ENCODE data around the gene PLXND1.
"Not testable (repeated sequence)": the region's sequence is repeated elsewhere in the genome, so short reads cannot be mapped to it uniquely, and the experiment has no call there.

PLXND1 gene

GRCh38 chr3:129606636-129607390 is at the start of gene PLXND1:
Gene PLXND1 (minus strand): TSS chr3:129606676. CDS start chr3:129606639, 37 bp downstream.
- DNase-seq (ENCODE audit: low read depth, low spot score): peak; percentile 86

DNA sequence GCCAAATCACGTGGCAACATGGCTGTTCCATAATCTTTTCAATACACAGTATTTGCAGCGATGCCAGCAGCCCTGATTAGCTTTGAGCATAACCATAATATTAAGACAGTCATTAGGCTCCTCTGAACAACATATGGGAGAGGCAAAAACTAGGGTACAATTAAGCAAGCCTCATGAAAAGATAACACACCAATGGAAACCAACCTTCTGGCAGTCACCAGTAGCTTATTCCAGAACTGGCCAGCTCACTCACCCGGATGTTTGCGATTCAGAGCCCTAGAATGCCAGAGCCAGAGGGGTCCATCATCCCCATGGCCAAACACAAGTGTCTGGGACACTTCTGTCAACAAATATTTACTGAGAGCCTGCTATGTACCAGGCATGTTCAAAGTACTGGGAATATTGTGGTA is 48.8 kb upstream of the PLXND1 start:
- no peak for DNase-seq (ENCODE audit: low read depth, low spot score)

- peak; percentile 70 for DNase-seq (ENCODE audit: low read depth, low spot score)
Measured at GRCh38 chr3:129654131-129654530, 47.7 kb upstream of the PLXND1 start.

- DNase-seq (ENCODE audit: low read depth, low spot score): no peak
Measured at GRCh38 chr3:129653019-129653418, 46.5 kb upstream of the PLXND1 start.

- DNase-seq (ENCODE audit: low read depth, low spot score): peak; percentile 90
Measured at GRCh38 chr3:129651435-129652202, 45.1 kb upstream of the PLXND1 start.

GRCh38 chr3:129650256-129650872 is 43.9 kb upstream of the PLXND1 start:
- peak; percentile 86 for DNase-seq (ENCODE audit: low read depth, low spot score)

DNA sequence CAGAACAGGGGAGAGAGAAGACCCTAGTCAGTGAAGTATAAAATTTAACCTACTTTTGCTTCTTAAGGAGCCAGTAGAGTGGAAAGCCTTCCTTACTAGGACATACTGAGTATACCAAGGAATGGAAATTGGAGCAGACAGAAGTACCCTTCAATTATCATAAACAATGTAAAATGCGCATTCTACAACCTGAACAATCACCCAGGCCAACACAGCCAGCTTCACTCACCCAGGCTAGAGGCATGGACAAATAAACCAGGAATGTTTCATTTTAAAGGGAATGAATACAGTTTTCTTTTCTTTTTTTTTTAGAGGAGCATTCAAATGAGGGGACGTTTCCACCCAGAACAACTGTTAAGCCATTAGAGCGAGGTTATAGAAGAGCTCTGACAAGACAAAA is 41.9 kb upstream of the PLXND1 start:
- DNase-seq (ENCODE audit: low read depth, low spot score): no peak

DNA sequence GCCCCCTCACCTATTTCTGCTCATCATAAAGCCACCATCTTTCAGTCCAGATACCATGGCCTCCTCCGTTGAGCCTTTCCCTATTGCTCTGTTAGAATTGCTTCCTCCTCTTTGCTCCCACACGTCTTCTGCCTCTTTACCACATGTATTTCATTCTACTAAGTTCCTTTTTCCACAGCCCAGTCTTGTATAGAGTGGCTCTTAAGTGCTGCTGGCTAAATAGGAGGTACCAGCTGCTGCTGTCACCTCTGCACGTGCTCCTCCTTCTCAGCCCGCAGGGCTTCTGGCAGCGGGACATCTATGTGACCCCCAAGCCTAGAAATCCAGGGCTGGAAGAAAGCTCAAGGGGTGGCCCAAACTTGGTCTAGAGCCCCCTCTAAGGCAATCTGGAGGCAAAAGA is 38.8 kb upstream of the PLXND1 start:
- DNase-seq (ENCODE audit: low read depth, low spot score): no peak

DNA sequence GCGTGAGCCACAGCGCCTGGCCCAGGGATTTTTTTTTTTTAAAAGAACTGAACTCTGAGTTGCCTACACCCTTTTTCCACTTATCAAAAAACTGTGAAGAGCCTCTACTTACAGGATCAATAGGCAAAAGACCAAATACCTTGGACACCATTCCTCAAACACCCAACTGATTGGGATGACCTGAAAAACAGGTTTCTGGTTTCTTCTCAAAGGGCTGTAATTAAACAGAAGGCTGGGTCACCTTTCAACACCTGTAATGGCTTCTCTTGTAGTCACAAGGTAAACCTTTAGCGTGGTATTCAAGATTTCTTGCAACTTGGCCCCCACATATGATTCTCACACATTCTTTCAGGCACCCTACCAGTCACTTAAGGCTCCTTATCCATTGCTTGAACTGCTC is 38.4 kb upstream of the PLXND1 start:
- no peak for DNase-seq (ENCODE audit: low read depth, low spot score)

DNA sequence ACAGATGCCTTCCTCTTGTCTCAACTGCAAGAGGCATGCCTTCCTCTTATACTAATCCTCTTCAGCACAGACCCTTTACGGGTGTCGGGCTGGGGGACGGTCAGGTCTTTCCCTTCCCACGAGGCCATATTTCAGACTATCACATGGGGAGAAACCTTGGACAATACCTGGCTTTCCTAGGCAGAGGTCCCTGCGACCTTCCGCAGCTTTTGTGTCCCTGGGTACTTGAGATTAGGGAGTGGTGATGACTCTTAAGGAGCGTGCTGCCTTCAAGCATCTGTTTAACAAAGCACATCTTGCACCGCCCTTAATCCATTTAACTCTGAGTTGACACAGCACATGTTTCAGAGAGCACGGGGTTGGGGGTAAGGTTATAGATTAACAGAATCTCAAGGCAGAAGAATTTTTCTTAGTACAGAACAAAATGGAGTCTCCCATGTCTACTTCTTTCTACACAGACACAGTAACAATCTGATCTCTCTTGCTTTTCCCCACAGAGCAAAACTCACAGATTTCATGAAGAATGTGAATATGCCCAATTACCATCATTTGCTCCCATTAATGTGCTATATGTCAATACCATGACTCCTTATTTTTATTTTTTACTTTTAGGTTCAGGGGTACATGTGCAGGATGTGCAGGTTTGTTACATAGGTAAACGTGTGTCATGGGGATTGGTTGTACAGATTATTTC is 35.2 kb upstream of the PLXND1 start:
- not testable (repeated sequence) for DNase-seq (ENCODE audit: low read depth, low spot score)

DNA sequence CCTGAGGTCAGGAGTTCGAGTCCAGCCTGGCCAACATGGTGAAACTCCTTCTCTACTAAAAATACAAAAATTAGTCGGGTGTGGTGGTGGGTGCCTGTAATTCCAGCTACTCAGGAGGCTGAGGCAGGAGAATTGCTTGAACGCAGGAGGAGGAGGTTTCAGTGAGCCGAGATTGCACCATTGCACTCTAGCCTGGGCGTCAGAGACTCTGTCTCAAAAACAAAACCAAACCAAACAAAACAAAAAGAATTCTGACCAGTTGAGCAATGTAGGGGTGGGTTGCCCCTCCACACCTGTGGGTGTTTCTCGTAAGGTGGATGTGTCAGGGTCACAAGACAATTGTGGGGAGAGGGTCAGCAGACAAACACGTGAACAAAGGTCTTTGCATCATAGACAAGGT is 34.5 kb upstream of the PLXND1 start:
- DNase-seq (ENCODE audit: low read depth, low spot score): not testable (repeated sequence)

DNA sequence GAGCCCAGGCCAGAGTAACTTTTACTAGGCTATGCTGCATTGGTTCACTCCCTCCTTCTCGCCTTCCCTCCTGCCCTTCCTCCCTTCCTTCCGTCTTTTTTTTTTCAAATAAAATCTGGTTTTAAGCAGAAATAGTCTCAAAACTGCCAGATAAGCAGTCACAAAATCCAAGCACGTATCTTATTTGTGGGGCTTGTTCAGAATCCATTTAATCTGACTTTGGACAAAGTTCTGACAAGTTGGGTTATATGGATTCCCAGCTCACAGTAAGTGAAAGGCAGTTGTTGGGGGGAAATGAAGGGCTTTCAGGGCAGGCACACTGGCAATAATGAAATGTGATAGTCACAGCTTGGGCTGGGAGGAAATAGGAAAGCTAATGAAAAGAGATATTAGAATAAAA is 32.0 kb upstream of the PLXND1 start:
- no peak for DNase-seq (ENCODE audit: low read depth, low spot score)

GRCh38 chr3:129636082-129636481 is 29.6 kb upstream of the PLXND1 start:
- no peak for DNase-seq (ENCODE audit: low read depth, low spot score)

DNA sequence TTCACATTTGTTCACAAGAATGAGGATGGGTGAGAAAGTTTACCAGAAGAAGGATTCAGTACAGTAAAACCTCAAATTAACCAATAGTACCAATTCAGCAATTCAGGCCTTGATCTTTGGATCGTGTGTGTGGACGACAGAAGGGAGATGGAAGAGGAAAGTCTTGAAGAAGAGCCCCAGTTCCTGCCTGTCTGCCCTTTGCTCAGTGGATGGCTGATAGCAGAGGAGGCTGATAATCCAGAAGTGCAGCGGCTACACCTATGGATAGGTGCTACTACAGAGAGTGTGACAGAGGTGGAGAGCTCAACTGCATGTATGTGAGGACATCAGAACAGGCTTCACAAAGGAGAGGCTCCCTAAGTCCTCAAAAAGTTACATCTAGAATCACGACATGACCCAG is 29.2 kb upstream of the PLXND1 start:
- DNase-seq (ENCODE audit: low read depth, low spot score): no peak

DNA sequence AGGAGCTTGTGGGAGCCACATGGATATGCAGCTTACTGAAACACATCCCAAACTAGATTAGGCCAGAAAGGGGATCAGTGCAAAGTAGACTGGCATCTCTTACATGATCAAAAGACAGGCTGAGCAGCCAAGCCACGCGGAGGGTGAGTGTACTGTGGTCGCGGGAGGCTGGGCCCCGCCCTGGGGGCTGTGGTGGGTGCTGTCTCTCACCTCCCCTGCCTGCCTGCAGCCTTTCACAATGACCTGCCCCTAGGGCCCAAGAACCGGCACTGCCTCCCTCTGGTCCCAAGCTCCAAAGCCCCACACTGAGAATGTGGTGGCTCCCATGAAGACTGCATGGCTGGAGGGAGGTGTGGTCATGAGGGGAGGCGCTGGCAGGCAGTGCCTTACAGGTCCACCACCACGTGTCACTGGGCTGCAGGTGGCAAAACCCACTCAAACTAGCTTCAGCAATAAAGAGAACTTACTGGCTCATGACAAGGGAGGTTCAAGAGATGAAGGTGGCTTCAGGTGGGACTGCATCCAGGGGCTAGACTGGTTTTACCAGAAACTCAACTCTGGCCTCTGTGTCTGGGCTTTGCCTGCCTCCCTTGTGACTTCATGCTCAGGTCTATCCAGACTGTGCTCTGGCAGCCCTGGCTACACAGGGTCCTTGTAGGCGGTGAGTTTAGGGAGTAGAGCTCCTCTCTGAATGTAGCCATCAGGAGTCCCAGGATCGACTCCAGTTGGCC is 27.4 kb upstream of the PLXND1 start:
- no peak for DNase-seq (ENCODE audit: low read depth, low spot score)

DNA sequence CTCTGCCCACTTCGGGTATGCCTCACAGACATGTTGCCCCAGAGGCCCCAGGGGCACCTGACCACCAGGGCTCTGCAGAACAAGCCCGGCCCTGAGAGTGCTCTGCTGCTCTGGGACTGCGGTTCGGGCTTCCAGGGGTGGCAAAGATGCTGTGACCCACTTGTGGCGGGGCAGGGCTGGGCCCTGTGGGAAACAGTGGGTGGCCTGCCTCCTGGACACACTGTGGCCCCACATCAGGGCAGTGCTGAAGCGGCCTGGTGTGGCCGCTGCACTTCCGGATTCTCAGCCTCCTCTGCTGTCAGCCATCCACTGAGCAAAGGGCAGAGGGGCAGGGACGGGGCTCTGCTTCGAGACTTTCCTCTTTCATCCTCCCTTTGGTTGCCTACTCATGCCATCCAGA is 26.5 kb upstream of the PLXND1 start:
- DNase-seq (ENCODE audit: low read depth, low spot score): no peak

- no peak for DNase-seq (ENCODE audit: low read depth, low spot score)
Measured at GRCh38 chr3:129632556-129632955, 26.1 kb upstream of the PLXND1 start.

- no peak for DNase-seq (ENCODE audit: low read depth, low spot score)
Measured at GRCh38 chr3:129632056-129632455, 25.6 kb upstream of the PLXND1 start.

DNA sequence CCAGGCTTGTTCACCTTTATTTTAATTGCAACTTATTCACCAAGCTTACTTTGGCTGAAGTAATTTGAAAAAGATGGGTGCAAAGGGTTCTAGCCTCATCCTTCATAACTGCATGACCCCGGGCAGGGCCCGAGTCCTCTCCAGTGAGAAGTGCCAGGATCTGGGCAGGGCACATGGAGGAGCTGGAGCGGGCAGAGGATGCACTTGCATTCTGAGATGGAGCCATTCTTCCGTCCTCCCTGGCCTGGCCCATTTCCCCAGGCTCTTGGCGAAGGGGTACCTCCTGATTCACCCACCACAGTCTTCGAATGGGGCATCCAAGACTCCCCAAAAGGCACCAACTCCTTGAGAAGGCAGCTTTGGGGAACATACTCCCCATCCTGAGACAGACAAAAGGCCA is 22.5 kb upstream of the PLXND1 start:
- DNase-seq (ENCODE audit: low read depth, low spot score): no peak

GRCh38 chr3:129628169-129628522 is 21.7 kb upstream of the PLXND1 start:
- DNase-seq (ENCODE audit: low read depth, low spot score): no peak

GRCh38 chr3:129627350-129628168 is 21.1 kb upstream of the PLXND1 start:
- peak; percentile 89 for DNase-seq (ENCODE audit: low read depth, low spot score)

All from astrocyte of the hippocampus (primary cell).